ENCODE data around the gene GARIN3.

Gene GARIN3

GRCh38 chr5:157184117-157184670 lies 18.1 kb upstream of the GARIN3 start:
- DNase-seq = no peak

DNA sequence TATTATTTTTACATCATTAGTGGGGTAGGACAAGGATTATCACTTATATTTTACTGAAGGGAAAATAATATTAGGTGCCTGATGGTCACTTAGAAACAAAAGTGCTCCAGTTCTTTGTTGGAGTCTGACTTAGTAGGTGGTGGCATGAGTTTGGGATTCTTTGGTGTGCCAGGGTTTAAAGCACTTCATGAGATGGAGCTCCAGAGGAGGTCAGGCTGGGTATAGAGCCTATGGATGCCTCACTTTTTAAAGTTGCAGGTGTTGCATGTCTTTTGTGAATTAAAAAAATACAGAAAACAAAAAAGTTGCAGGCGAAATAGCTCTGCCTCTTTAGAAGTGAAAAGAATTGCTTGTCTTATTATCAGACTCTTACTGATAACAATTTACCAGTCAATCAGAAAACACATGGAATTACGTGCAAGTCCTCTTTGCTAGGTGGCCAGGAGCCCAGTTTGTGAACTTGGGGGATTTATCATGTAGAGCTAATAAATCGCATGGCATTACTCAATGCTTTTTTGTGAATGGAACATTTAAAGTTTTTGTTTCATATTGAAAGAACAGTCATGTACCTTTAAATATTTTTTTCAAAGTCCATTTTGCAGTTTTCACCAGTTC lies 16.2 kb upstream of the GARIN3 start:
- DNase-seq = no peak

DNA sequence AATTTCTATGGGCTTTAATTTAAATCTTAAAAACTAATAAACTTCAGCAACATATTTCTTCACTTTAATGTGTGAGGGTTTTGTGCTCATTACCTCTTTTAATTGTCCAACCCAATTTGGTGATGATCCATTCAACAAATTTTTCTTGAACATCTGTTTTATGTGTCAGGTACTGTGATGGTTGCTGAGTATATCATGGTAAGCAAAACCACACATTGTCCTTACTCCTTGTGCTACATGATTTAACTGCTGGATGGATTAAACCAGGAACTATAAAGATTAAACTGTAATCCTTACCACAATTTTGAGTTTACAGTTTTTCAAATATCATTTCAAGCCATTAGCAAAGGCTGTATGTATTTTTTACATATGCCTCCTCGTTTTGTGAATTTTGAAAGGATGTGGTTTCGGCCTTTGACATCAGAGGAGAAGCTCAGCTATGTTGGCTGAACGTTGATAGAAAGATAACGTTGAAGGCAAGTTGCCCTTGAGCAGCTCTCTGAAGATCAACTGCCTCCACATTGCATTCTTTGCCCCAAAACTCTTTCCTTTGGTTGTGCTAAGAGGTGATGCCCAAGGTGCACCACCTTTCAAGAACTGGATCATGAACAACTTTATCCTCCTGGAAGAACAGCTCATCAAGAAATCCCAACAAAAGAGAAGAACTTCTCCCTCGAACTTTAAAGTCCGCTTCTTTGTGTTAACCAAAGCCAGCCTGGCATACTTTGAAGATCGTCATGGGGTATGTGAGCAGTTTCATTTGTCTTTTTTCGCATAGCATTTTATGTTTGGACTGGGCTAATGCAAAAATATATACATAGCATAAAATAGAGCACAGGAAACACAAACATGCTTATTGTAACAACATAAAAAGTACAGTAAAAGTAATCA lies 14.6 kb upstream of the GARIN3 start, which contains the start of gene ITK:
ITK (plus strand) TSS at position 467 of the 891 bp plus-strand sequence; CDS start at position 605, 138 bp downstream.
- DNase-seq = peak; percentile 16

- DNase-seq = no peak
Observed at GRCh38 chr5:157178966-157179365, 12.9 kb upstream of the GARIN3 start.

DNA sequence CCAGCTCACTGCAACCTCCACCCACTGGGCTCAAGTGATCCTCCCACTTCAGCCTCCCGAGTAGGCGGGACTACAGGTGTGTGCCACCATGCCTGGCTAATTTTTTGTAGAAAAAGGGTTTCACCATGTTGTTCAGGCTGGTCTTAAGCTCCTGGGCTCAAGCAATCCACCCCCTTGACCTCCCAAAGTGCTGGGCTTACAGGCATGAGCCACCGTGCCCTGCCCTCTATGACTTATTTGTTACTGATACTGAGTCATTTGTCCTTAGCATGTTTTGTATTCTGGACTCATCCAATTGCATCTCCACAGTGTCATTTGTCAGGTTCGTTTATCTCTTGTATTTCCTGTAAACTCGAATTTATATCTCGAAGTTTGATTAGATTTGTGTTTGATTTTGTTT lies 11.9 kb upstream of the GARIN3 start:
- DNase-seq = no peak

DNA sequence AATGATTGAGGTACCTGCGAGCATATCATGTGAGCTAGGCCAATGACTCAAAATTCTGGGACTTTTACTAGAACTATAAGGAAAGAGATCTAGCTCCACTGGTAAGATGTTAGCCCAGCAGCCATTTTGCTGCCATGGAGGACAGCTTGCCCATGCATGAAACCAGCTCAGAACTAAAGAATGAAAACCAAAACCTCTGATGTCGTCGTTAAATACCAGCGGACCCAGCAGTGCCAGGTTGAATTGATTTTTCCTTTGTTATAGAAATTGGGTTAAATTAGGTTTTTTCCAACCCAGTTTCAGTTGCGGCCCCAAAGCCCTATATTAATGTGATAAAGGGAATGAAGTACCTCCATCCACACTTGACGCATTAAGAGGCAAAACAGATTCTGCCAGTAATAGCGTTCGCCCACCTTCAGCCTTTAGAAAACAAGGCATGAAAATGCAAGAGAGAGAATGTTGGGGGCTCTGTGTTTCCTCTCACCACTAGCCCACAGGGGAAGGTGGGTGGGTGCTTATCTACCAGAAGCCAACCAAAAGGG lies 9.1 kb upstream of the GARIN3 start:
- no peak for DNase-seq

DNA sequence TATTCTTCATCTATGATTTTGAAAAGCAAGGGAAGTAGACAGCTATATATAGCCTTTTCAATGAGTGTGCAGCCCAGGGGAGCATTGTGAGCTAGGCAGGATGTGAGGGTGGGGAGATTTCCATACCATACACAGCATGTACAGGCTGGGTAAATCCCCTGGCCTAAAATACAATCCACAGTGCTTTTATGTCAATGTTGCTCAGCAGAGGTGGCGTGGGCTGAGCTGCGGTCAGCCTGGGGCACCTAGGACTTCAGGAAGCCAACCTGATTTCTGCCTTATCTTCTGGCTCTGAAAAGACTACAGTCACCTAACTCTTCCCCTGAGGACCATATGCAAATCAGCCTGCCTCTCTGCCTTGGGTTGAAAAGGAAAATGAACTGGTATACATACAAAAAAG lies 6.3 kb upstream of the GARIN3 start:
- peak; percentile 93 for DNase-seq

DNA sequence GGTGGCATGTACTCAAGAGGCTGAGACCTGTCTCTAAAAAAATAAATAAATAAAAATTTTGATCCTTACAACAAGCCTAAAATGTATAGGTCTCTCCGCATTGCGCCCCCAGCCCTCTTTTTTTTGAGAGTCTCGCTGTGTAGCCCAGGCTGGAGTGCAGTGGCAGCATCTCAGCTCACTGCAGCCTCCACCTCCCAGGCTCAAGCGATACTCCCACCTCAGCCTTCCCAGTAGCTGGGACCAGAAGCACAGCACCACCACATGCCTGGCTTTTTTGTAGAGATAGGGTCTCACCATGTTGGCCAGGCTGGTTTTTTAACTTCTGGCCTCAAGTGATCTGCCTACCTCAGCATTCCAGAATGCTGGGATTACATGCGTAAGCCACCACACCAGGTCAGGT lies 2.2 kb upstream of the GARIN3 start:
- DNase-seq = no peak

DNA sequence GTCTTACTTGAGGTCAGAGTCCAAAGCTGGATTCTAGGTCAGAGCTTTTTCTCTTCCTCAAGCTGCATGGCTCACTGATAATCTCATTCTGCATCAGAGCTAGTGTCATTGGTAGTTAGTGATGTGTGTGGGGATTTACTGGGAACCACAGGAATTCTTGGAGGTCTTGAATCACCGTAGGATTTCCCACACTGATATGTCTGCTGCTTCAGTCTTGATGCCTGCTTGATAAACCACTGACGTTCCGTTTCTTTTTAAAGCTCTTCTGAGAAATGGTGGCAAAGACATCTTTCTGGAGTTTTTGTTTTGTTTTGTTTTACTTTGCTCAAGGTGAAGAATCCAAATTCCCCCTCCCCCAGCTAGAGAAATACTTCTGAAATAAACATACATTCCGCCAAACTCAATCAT lies 1.2 kb upstream of the GARIN3 start:
- no peak for DNase-seq

GRCh38 chr5:157165668-157166067 lies 396 bp downstream of the GARIN3 start:
- DNase-seq = no peak

- no peak for DNase-seq
Observed at GRCh38 chr5:157165261-157165660, 803 bp downstream of the GARIN3 start.

DNA sequence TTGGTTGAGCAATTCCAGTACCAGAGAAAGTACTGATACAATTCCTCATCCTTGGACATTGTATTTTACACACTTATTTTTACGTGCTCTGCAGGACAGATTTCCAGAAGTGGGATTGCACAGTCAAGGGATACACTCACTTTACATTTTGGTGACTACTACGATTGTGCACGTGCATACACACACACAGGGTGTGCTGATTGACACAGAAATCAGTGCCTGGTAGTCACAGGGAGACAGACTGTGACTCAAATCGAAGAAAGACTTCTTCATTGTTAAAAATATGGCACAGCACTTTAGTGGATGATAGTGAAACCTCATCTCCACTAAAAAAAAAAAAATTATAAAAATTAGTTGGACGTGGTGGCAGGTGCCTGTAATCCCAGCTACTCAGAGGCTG lies 1.5 kb downstream of the GARIN3 start:
- no peak for DNase-seq

- DNase-seq = no peak
Observed at GRCh38 chr5:157162919-157163510, 3.0 kb downstream of the GARIN3 start.

DNA sequence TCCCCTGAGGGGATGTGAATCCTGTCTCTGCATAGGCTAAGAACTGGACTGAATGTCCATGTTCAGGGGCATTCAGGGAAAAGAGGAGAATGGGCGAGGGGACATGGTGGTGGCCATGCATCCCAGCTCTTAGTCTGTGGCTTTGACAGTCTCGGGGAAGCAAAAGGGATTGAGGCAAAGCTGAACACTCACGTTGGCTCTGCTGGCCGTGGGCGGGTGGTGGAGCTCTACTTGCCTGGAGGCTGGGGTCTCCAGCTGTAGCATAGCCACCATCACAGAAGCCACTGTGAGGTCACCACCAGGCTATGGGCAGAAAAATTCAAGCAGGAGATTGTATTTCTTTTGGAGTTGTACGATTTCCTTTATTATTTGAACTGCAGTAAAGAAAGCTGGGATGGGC lies 4.1 kb downstream of the GARIN3 start:
- DNase-seq = no peak

DNA sequence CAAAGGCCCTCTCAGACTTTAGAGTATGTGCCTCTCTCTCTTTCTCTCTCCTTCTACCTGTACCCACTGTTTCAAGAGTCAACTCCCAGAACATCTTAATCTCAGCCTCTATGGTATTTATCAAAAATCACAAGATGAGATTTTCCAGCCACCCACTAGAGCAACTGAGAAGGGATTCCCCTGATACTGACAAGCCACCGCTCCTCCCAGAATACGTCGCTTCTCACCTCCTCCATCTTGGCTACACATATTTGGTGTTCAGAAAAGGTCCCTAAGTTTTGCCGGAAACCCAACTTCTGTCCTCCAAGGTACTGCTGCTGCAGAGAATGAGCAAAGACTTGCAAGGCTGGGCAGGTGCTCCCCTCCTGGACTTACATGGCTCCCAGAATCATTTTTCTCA lies 6.1 kb downstream of the GARIN3 start:
- DNase-seq = peak; percentile 57

DNA sequence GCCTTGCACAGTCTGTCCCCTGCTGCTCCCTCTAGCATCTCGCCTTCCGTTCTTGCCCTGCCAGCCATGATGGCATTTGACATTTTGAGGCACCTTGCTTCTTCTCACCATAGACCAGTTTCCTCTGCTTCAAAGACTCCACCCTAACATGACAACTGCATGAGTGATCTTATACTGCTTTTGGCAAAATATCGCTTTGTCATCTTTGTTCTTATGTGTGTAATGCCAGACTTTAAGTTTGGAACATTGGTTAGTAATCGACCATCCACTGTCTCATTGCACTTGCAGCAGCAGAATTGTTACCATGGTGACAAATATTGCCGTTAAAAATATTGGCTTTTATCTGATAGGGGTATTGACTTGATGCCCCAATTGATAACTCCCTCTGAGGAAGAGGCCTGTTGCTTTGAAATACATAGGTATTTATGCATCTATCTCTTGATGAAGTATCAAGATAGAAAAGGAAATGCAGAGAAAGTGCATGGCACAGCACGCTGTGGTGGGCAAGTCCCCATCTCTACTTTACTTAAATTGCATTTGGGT lies 6.8 kb downstream of the GARIN3 start:
- peak; percentile 39 for DNase-seq

DNA sequence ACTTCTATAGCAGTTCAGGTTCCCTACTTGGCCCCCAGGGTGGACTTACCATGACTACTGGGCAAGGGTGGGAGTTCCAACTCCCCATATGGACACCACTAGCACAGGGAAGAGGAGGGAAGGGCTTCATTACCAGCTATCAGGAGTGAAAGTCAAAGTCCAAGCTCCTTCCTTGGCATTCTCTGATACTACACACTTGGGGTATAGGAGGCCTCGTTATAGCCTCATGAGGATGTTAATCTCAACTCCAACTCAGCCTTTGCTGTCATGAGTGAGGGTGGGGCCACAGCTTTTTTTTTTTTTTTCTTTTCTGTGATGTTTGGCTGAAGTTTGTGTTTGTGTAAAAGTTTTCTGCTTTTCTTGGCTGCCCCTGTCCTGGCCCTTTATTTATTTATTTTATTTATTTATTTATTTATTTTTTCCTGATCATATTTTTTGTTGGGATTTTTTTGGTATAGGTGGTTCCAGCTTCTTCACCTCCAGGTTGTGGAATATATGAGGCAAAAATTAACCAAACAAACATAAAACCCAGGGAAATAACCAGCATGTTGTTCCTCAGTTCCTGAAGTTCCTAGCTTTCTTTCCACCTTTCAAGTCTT lies 8.7 kb downstream of the GARIN3 start:
- DNase-seq = no peak

GRCh38 chr5:157155297-157155696 lies 10.8 kb downstream of the GARIN3 start:
- DNase-seq = no peak

GRCh38 chr5:157150995-157151394 lies 15.1 kb downstream of the GARIN3 start:
- DNase-seq = no peak

- DNase-seq = peak; percentile 71
Observed at GRCh38 chr5:157148734-157149615, 17.1 kb downstream of the GARIN3 start.

GRCh38 chr5:157143127-157143971 lies 22.7 kb downstream of the GARIN3 start:
- peak; percentile 58 for DNase-seq

Measured in stimulated activated naive CD4-positive, alpha-beta T cell treated with Interleukin-2 at 50 U/mL for 16 hours (primary cell).